Measurements from ENCODE around the gene MOCS3.

The MOCS3 gene

DNA sequence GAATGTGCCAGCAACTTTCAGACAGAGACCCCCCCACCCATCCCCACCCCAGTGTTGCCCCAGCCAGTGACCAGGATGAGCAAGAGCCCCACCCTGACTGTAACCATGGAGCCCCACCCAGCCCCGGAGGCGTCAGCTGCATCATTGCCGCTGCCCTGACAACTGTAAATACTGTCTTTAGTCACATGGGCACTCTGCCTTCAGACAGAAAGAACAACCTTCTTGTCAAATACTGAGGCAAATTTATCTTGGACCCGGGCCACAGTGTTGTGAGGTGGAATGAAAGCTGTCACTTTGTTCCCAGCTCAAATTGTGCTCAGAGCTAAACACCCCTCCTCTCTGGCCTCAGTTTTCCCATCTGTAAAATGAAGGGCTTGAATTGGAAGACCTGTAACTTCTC is 23.7 kb downstream of the MOCS3 start:
- DNase-seq (ENCODE audit: low spot score), result no peak

- DNase-seq (ENCODE audit: low spot score), result no peak
These were observed 24.7 kb downstream of the MOCS3 start for GRCh38 chr20:50983321-50983720.

DNA sequence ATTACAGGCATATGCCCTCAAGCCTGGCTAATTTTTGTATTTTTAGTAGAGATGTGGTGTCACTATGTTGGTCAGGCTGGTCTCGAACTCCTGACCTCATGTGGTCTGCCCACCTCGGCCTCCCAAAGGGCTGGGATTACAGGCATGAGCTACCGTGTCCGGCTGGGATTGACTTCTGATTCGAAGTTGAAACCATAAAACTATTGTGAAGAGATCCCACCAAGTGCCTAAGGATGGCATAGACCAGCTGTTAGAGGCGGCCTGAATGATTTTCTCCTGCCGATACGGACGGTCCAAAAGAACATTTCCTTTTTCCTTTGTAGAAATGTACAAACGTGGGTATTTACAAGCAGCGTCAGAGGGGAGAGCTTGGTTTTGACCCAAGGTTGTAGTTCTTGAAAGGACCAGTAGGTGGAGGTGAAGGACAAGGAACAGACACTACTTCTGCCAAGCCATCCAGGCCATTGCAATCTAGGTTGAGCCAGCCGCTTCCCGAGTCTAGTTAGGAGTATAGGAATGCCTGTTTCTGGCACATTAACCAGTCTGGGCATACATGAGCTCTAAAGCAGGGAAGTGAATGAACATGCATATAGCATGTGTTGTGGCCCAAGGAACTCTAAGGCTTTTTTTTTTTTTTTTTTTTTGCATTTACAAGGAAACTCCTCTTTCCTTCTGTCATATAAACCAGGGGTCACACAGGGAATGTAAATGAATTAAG is 29.0 kb downstream of the MOCS3 start:
- DNase-seq (ENCODE audit: low spot score), result no peak

GRCh38 chr20:50991076-50991475 is 32.5 kb downstream of the MOCS3 start:
- DNase-seq (ENCODE audit: low spot score), result no peak

DNA sequence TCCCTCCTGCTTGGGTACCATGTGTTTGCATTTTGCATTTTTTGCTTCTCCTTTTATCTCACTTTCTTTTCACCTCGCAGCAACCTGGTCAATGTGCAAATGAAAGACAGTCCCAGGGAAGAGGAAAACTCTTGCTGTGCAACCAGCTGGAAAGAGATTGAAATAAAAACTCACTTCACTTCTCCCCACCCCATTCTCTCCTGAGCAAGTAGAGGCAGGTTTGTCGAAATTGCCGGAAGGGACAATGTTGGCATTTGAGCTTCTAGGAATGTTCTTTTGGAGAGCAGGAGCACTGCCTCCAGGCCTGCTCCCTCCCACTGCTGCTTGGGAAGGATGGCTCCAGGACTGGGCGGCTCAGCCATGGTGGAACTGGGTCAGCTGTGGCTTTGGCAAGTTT is 33.7 kb downstream of the MOCS3 start:
- no peak for DNase-seq (ENCODE audit: low spot score)

DNA sequence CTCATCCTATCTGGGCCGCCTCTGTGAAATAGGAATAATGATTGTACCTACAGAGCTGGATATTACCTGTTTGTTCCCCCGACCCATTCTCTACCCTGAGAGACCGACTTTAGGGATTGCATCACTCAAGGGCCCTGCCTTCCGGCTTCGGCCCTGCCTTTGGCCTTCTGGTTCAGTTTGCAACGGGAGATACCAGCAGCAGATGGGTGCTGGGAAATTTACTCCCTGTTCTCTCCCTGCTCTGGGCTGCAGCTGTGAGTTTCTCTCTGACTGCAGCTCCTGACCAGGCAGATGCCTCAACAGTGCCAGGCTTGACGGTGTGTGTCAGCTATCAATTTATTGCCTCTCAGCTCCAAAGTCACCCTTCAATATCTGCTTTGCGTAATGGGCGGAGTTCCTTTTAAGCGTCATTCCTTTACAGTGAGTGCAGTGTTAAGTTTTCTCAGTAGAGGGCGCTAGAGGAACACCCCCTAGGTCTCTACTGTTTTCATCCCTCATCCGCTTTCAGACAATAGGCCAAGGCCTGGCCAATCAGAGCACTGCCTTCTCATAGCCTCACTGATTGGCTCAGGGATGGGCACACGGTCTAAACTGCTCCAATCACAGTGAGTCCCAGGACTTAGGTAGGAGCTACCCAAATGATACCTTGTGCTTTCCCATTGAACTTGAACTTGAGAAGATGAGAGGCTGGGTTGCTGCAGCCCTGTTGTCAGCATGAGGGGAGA is 34.3 kb downstream of the MOCS3 start:
- no peak for DNase-seq (ENCODE audit: low spot score)

- no peak for DNase-seq (ENCODE audit: low spot score)
These were observed 35.3 kb downstream of the MOCS3 start for GRCh38 chr20:50993876-50994275.

DNA sequence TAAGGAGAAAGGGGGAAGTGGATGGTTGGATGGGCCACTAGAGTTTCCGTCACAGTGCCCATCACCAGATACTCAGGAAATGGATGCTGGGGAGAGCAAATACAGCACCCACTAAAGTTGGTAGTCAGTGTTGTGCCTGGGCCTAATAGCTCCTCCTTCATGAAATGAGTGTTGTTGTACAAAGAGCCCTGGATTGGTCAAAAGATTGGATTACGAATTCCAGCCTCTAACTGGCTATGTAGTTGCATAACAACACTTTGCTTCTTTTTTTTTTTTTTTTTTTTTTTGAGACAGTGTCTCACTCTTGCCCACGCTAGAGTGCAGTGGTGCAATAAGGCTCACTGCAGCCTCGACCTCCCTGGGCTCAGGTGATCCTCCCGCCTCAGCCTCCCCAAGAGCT is 36.9 kb downstream of the MOCS3 start:
- DNase-seq (ENCODE audit: low spot score), result no peak

DNA sequence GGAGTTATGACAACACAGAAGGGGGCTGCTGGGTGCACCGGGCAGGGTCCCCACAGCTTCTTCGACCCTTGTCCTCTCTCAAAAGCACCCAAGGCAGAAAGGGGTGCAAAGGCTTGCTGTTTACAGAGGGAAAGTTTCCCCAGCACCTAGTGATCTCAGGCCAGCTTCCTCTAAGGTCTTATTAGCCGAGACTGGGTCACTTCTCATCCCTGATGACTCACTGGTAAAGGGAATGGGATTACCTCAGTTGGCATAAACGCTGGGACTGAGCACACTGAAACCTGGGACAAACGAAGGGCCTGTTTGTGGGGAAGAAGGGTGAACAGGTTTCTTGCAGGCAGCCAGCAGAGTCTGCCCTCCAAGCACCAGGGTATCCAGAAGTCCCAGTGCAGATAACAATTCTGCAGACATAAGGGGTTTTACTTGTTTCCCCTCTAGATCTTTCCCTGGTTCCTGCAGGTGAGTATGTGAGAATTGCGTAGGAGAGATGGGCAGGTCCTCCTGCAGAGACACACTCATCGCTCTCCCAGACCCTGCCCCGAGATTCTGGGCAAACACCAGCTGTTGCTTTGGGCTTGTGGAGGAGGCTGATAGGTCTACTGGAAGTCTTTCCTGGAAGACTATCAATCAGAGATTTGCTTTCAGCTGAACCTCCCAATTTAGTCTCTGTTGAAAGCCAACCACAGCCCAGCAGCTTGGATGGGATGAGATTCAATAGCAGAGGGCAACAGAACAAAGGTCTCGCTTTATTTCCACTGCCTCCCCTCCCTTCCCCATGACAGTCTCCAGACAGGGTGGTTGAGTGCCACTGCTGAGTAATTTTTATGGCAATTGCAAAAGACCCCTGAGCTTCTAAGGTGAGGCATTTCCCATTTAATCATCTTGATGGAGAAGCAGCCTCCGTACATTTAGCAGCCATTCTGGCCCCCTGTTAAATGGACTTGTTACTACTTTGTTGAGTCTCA is 38.6 kb downstream of the MOCS3 start:
- DNase-seq (ENCODE audit: low spot score), result no peak

GRCh38 chr20:50999355-50999754 is 40.7 kb downstream of the MOCS3 start:
- no peak for DNase-seq (ENCODE audit: low spot score)

DNA sequence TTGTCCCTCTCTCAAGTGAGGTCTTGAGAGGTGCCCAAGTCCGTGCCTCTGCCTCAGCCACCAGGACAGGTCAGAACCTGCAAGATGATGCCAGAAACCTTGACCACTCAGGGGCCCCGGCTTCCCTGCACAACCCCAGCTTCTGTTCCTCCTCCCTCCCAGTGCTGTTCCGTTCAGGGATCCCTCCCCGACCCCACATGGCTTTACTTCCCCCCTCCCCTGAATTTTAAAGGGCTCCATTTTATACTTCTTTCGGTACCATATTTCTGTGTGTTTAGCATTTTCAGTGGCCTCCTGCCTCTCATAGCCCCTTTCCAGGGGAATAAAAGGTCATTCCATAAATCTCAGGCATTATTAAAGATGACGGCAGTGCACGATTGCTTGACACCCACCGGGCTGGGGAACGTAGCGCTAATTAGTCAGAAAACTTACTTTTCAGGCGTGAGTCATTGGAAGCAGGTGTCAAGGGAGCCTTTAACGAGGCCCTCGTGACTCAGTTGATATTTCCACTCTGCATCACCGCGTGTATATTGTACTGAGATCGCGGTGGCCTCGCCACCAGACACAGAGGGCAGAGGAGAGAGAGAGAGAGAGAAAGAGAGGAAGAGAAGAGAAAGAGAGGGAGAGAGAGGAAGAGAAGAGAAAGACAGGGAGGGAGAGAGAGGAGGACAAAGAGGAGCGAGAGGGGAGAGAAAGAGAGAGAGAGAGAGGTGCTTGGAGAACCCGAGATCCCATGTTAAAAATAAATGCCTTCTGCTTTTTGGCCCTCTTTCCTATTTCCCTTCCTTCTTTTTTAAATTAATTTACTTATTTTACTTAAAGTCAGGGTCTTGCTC is 43.0 kb downstream of the MOCS3 start:
- DNase-seq (ENCODE audit: low spot score), result no peak

DNA sequence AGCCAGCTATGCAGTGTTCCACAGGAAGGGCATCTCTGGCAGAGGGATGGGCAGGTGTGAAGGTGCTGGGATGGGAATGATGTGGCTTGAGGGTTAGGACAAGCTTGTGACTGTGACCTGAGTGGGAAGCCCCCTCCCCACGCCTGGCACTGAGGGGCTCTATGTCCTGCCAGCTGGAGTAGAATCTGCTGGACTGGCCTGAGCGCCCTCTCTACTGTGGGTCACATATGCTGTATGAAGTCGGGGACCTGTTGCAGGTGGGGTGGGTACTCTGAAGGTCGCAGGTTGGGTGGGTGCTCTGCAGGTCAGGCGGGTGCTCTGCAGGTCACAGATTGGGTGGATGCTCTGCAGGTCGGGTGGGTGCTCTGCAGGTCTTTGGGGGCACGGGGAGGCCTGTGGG is 44.0 kb downstream of the MOCS3 start:
- no peak for DNase-seq (ENCODE audit: low spot score)

GRCh38 chr20:51003753-51004152 is 45.1 kb downstream of the MOCS3 start:
- no peak for DNase-seq (ENCODE audit: low spot score)

GRCh38 chr20:51004305-51004727 is 45.7 kb downstream of the MOCS3 start:
- no peak for DNase-seq (ENCODE audit: low spot score)

- no peak for DNase-seq (ENCODE audit: low spot score)
These were observed 46.2 kb downstream of the MOCS3 start for GRCh38 chr20:51004781-51005180.

DNA sequence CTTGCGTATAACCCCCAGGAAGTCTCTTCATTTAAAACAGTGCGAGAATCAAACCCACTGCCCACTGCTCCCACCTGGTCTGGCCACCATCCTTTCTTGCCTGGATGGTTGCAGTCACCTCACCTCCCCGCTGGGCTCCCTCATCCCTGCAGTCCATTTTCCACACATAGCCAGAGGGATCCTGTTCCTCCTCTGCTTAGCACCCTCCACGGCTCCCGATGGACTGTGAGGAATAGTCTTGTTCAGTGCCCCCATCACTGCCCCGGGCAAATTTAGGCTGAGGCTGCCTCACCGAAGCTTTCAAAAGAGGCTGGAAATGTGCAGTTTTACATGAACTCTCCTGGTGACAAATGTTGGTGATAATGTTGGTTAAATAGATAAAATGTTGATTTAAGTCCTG is 46.6 kb downstream of the MOCS3 start:
- no peak for DNase-seq (ENCODE audit: low spot score)

DNA sequence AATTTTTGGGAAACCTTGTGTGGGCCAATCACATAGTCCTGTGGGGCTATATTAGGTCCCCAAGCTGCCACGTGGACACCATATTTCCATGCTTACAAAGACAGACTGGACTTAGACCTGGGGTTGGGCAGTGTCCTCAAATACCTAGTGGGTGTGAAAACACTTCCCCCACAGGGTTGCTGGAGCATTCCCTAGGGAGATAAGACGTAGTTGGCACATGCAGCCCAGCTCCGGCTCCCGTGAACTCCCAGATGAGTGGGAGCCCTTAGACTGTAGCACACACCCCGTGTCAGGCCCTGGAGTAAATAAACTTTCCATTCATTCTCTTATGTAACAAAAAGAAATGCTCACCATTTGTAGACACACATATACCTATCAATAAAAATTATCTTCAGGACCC is 50.1 kb downstream of the MOCS3 start:
- DNase-seq (ENCODE audit: low spot score), result no peak

DNA sequence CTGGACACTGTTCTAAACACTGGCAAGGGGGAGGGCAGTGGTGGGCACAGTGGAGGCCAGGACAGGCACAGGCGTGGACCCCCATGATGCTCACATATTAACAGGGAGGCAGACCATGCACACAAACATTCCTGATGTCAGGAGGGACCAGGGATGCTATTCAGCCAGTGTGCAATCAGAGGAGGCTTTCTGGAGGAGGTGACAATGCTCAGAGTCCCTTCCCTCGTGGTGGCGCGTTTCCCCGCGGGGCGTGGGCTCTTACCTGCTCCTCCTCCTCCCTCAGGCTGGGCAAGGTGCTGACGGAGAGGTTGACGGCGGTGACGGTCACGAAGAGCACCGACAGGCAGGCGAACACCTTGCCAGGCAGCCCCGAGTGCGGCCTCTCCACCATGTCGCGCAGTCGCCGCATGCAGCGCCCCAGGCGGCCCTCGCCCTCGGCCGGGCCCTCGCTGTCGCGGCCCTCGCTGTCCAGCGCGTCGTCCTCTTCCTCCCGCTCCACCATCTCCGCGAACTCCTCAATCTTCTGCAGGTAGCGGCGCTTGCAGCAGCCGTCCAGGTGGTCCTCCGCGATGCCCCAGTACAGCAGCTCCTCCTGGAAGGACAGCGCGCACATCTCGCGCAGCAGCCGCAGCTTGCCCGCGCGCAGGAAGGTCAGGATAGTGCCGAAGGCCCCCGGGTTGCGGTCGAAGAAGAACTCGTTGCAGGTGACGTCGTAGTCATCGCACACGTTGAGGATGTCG is 50.9 kb downstream of the MOCS3 start:
- DNase-seq (ENCODE audit: low spot score), result no peak

GRCh38 chr20:51010043-51010365 is 51.4 kb downstream of the MOCS3 start:
- no peak for DNase-seq (ENCODE audit: low spot score)

DNA sequence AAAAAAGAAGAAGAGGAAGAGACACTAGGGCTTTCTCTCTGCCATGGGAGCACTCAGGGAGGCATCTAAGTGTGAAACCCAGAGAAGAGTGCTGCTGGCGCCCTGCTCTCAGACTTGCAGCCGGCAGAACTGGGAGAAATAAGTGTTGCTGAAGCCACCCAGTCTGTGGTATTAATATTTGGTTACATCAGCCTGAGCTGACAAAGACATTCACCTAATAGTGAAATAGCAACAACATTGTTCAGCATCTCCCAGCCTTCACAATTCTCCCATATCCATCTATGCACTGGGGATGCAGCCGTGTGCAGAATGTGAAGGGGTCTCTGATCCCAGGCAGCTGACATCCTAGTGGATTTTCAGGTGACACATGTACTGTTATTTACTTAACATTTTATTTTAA is 52.3 kb downstream of the MOCS3 start:
- no peak for DNase-seq (ENCODE audit: low spot score)

GRCh38 chr20:51011479-51011878 is 52.9 kb downstream of the MOCS3 start:
- no peak for DNase-seq (ENCODE audit: low spot score)

All from left forelimb (tissue), 1 donor.